Stimulated activated CD4-positive, alpha-beta T cell treated with anti-CD3 and anti-CD28 coated beads, Interleukin-12 subunit alpha, Interleukin-12 subunit beta, amount 100 ng/mL, for 4 hours (primary cell): Measurements from ENCODE around the gene EYS.
"Not testable (repeated sequence)": the region's sequence is repeated elsewhere in the genome, so short reads cannot be mapped to it uniquely, and the experiment has no call there.

Experiments used
- DNase-seq: peaks from one replicate; pipeline ENCODE4 v3.0.0-alpha.2; 2020

Gene EYS

GRCh38 chr6:65071480-65071879, 635.5 kb downstream of the EYS start:
- no peak for DNase-seq

DNA sequence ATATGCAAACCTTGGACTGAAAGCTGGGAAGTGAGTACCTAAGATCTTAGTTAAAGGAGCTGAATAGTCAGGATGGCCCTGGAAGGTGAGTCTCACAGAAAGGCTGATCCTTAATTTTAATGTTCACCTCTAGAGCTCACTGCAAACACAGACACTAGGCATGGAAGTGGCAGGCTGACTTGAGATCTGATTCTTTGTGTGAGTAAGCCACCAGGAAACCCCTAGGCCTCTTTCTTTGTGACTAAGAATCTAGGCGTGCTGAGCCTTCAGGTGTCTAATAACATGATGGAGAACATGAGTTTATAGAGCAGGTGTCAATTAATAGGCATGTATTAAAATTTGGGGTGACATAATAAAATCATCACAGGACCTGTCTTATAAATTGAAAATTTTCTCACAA, 642.2 kb downstream of the EYS start:
- DNase-seq: no peak

DNA sequence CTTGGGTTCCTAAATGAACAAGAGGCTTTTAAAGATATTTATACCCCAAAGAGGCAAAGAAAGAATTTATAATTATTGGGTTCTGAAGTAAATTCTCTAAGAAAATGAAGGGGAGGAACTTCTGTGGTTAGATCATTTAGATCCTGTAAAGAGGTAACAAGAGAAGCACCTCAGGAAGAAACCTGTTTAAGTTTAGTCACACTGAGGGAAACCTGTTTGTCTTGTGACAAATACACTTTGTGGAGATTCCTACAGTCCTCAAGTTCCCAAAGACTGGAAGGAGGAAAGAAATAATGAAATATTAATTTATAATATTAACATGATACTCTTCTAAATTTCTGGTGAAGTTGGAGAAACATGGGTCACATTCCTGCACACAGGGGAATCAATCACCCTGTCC, 647.5 kb downstream of the EYS start:
- DNase-seq: no peak

DNA sequence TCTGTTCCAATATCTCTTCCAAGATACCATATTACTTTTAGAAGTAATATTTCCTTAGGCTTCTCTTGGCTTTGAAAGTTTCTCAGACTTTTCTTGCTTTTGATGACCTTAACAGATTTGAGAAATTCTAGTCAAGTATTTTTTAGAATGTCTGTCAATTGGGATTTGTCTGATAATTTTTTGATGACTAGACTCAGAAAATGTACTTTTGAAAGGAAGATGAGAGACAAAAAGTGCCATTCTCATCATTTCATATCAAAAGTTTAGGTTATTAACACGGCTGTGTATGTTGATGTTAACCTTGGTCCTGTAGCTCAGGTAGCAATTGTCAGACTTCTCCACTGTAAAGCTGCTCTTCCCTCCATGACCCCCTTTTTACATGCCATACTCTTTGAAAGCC, 651.5 kb downstream of the EYS start:
- DNase-seq: no peak

DNA sequence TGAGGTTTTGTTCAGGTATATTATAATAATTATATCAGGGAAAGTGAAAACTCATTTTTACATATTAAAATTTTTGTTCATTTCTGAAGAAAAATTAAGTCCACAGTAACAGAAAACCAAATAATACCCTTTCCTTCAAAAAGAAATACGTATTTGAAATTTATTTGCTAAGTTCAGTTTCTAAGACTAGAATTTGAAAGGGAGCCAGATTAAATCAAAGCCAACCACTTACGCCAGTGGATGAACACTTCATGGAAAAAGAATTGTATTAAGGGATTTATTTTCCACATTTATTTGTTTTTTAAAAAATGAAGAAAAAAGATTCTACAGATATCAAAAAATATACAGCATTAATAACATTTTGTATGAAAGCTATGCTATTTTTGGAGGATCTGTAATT, 654.4 kb downstream of the EYS start:
- no peak for DNase-seq

DNA sequence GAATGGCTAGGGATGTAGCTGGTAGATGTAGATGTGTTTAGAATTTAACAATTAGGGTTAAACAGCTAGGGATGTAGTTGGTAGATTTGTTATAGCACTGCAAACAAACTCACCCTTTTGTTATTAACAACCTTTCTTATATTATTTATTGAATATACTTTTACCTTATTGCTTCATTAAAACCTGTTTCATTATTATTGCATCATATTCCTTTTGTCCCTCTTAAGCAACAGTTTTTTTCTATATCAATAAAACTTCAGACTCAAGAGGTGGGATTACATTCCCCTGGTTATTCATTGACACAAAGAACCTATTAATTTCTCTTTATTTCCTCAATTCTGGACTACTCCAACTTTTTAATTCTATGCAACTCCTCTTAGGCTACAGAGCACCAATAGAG, 661.2 kb downstream of the EYS start:
- no peak for DNase-seq

- DNase-seq: no peak
Observed at GRCh38 chr6:65014006-65014405, 693.0 kb downstream of the EYS start.

DNA sequence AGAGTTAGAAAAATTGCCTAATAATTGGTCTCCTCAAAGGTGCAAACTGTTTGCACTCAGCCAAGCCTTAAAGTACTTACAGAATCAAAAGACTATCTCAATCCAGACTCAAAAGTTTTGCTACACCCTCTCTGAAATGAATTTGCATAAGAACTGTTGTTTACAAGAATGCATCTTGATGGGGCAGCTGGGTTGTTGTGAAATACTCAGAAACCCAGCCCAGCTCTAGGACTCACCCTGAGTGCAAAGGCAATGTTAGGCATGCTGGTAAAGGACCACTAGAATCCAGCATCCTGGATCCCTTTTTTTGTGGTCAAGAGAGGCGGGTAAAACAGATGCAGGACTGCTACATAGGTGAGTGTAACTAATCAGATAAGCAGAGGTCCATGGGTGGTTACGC, 700.2 kb downstream of the EYS start:
- DNase-seq: no peak

- no peak for DNase-seq
Observed at GRCh38 chr6:65004283-65004682, 702.7 kb downstream of the EYS start.

- DNase-seq: not testable (repeated sequence)
Observed at GRCh38 chr6:65002882-65003281, 704.1 kb downstream of the EYS start.

DNA sequence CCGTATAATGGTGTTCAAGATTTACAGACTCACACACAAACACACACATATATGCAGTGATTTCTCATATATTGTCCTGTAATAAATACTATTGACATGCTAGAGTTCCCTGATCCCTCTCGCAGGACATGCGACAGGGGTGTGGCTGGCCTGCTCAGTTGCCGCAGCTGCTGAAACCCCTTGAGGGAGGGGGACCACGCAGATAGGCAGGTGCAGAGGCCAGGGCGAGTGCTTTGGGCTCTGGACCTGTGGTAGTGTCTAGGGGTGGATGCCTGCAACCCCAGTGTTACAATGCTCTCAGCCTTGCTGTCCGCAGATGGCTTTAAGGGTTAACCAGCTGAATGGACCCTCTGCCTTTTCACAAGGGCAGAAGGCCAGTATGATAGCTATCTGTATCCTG, 706.2 kb downstream of the EYS start:
- no peak for DNase-seq

- DNase-seq: no peak
Observed at GRCh38 chr6:64998204-64998603, 708.8 kb downstream of the EYS start.

GRCh38 chr6:64996301-64996700, 710.7 kb downstream of the EYS start:
- DNase-seq: no peak

GRCh38 chr6:64990652-64991304, 716.2 kb downstream of the EYS start:
- no peak for DNase-seq

- DNase-seq: no peak
Observed at GRCh38 chr6:64988148-64988547, 718.9 kb downstream of the EYS start.

DNA sequence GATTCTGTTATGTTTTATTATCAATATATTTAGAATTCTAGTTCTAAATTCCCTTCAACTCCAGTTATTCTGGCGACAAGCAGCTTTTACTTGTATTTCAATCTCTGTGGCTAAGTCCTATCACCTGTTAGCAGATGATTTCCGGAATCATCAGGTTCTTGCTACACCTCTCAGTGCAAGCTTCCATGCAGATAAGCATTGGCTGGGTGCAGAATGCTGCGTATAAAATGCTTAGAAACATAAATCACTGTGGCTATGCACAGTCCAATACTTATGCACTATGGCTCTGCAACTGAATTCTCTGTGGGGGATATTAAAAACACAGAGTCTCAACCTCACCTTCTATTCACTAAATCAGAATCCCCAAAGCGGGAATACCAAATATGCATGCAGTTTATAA, 720.0 kb downstream of the EYS start:
- no peak for DNase-seq

DNA sequence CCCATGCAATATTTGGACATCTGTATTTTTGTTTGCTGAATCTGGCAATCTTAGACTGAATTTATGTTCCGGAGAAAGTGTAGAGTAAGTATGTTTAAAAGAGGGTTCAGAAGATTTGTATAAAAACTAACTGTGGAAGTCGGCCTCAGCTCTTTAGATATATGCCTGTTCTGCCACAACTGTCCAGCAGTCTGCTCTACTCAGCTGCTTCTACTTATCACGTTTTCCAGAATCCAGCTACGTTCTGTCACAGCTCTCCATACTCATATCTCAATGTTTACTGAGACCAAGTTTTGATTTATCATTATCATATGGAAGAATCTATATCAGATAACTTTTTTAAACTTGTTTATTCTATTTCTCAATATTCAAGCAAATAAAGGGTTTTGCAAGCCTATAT, 721.3 kb downstream of the EYS start:
- DNase-seq: no peak

DNA sequence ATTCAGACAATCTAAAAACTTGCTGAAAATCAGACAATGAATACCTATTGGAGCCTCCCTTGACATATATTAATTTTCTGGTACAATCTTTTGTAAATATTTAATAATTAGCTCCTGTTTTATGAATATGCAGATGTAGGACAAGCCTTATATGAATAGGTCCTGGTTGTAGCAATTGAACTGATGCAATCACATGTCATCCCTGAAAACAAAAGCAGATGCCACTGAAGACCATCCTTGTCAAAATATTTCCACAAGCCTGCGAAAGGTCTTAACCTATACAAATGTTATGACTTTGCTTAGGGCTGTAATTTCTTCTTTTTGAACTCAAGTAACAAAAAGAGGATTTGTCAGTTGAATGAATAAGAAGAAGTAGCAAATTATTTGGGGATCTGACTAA, 722.1 kb downstream of the EYS start:
- DNase-seq: no peak

DNA sequence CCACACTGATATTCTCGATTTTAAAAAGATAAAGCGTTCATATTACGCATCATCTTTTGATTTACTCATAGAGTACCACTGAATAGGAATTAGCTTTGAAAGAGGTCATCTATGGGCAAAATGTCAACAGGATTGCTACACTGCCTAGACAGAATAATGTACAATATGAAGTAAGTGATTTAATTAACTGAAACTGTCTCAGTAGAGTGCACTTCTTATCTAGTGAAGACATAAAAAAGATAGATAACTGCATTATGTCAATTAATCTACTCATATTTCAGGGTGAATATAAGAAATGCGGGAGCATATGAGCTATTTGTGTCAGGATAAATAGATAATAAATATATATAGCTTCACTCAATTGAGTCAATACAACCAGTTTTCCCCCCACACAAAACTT, 723.9 kb downstream of the EYS start:
- DNase-seq: no peak

DNA sequence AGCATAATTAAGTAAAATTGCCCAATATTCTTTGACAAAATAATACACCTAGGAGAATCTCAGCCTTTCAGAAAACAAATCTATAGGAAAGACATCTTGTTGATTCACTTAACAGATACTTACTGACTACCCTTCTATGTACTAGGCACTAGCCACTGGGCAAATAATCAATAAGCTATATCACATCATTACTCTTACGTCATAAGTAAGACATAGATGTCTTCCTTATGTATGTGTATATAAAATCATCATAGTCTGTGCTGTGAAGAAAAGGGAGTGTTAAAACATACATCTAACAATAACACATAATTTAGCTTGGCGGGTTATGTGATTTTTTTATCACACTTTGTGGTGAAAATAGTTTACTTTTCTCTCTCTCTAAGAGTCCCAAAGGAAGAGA, 733.9 kb downstream of the EYS start:
- no peak for DNase-seq

GRCh38 chr6:64969139-64969538, 737.9 kb downstream of the EYS start:
- DNase-seq: no peak

- no peak for DNase-seq
Observed at GRCh38 chr6:64955435-64955848, 751.6 kb downstream of the EYS start.

GRCh38 chr6:64949257-64949656, 757.8 kb downstream of the EYS start:
- no peak for DNase-seq

DNA sequence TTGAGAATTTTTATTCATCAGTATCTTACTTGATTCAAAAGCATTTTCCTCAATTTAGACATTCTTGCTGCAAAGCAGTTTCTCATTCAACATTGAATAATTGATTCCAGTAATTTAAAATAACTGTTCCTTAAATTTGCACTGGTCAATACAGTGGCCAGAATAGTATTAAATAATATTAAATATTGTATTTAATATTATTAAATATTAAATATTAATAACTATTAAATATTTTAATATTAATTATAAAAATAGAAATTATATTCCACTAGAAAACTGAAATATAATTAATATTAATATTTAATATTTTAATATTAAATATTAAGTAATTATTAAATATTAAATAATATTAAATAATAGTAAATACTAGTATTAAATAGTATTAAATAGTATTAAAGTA, 758.8 kb downstream of the EYS start:
- no peak for DNase-seq

GRCh38 chr6:64945450-64945849, 761.6 kb downstream of the EYS start:
- no peak for DNase-seq

DNA sequence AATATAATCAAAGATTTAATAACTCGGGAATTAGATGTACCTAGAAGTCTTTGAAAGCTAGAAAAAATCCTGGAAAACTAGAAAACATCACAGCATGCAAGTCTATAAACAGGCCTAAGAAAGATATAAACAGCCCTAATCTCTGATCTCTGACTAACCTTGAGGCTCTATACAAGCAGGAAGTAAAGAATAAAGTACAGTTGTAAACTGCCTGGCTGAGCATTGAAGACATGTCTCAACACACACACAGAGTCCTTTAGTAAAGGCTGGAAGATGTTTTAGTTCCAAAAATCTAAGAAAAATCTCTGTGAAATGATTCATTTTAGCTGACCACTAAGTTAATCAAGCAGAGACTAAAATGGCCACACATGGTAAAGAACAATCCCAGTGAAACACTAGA, 774.5 kb downstream of the EYS start:
- no peak for DNase-seq
